GM19463 (cell line): ENCODE data around the gene ZNF568.

Source experiments
- ATAC-seq: cut with Tn5 transposase; IDR thresholded peaks from one replicate; pipeline ENCODE4 v1.9.1; 2021; ENCODE audit warnings: mild to moderate bottlenecking, moderate library complexity; ENCODE audit not compliant: unreplicated experiment

Gene ZNF568

GRCh38 chr19:36915992-36916830 lies at the start of gene ZNF568, which contains the start of gene ZNF829:
ZNF568 (plus strand) TSS chr19:36916332; CDS start chr19:36922771, 6,439 bp downstream.
ZNF829 (minus strand) TSS chr19:36916291; CDS start chr19:36915167, 1,124 bp downstream.
- peak; percentile 88 for ATAC-seq

- no peak for ATAC-seq
Observed at GRCh38 chr19:36876993-36877938, 38.9 kb upstream of the ZNF568 start.

- no peak for ATAC-seq
Observed at GRCh38 chr19:36891768-36892357, 24.3 kb upstream of the ZNF568 start.

- no peak for ATAC-seq
Observed at GRCh38 chr19:36894849-36895383, 21.2 kb upstream of the ZNF568 start.

- ATAC-seq: no peak
Observed at GRCh38 chr19:36898422-36898821, 17.7 kb upstream of the ZNF568 start.

- no peak for ATAC-seq
Observed at GRCh38 chr19:36916991-36917390, 859 bp downstream of the ZNF568 start.

GRCh38 chr19:36918090-36918489 lies 2.0 kb downstream of the ZNF568 start:
- ATAC-seq: no peak

GRCh38 chr19:36931684-36932083 lies 15.6 kb downstream of the ZNF568 start:
- ATAC-seq: no peak

- no peak for ATAC-seq
Observed at GRCh38 chr19:36939153-36939552, 23.0 kb downstream of the ZNF568 start.

GRCh38 chr19:36950335-36951119 lies 34.4 kb downstream of the ZNF568 start:
- no peak for ATAC-seq

GRCh38 chr19:36962346-36962745 lies 46.2 kb downstream of the ZNF568 start:
- no peak for ATAC-seq

GRCh38 chr19:36963280-36963679 lies 47.1 kb downstream of the ZNF568 start:
- no peak for ATAC-seq

GRCh38 chr19:36972571-36972970 lies 56.4 kb downstream of the ZNF568 start:
- no peak for ATAC-seq

GRCh38 chr19:36973021-36973843 lies 57.1 kb downstream of the ZNF568 start:
- peak; percentile 58 for ATAC-seq

- no peak for ATAC-seq
Observed at GRCh38 chr19:36973844-36974195, 57.7 kb downstream of the ZNF568 start.

- ATAC-seq: no peak
Observed at GRCh38 chr19:36986131-36986530, 70.0 kb downstream of the ZNF568 start.

GRCh38 chr19:36986601-36987000 lies 70.5 kb downstream of the ZNF568 start:
- no peak for ATAC-seq

GRCh38 chr19:36987091-36987490 lies 71.0 kb downstream of the ZNF568 start:
- no peak for ATAC-seq

GRCh38 chr19:36997152-36997842 lies 81.2 kb downstream of the ZNF568 start:
- no peak for ATAC-seq
